Measurements from ENCODE around the gene RFNG. TPM values are rescaled to one million over a fixed set of nuclear protein-coding genes. Genes with fewer than 3 reads are reported as not detected.
A peak's percentile ranks its signal among the peaks of the same experiment; 100 is the strongest.

RFNG gene
- total and polyA plus RNA-seq, 2 of the 13 experiments (the other 11 are each of a cell fraction or from before 2014, with no cell fraction given) = 61.4 to 64.0 TPM

- TF ChIP-seq, protein P1, sequence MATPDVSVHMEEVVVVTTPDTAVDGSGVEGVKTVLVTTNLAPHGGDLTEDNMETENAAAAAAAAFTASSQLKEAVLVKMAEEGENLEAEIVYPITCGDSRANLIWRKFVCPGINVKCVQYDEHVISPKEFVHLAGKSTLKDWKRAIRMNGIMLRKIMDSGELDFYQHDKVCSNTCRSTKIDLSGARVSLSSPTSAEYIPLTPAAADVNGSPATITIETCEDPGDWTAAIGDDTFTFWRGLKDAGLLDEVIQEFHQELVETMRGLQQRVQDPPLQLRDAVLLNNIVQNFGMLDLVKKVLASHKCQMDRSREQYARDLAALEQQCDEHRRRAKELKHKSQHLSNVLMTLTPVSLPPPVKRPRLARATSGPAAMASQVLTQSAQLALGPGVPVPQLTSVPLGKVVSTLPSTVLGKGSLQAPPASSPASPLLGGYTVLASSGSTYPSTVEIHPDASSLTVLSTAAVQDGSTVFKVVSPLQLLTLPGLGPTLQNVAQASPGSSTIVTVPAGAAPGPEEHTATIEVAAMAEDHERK (CRISPR knock-in tag; IDR thresholded peaks at IDR 0.05; ENCODE audit: low read depth) = no peak
- TF ChIP-seq HNRNPUL1 (IDR thresholded peaks at IDR 0.05; ENCODE audit: low read depth, low read length) = no peak
- TF ChIP-seq RCOR2 (CRISPR knock-in tag; IDR thresholded peaks at IDR 0.05) = no peak
- TF ChIP-seq, protein P2, sequence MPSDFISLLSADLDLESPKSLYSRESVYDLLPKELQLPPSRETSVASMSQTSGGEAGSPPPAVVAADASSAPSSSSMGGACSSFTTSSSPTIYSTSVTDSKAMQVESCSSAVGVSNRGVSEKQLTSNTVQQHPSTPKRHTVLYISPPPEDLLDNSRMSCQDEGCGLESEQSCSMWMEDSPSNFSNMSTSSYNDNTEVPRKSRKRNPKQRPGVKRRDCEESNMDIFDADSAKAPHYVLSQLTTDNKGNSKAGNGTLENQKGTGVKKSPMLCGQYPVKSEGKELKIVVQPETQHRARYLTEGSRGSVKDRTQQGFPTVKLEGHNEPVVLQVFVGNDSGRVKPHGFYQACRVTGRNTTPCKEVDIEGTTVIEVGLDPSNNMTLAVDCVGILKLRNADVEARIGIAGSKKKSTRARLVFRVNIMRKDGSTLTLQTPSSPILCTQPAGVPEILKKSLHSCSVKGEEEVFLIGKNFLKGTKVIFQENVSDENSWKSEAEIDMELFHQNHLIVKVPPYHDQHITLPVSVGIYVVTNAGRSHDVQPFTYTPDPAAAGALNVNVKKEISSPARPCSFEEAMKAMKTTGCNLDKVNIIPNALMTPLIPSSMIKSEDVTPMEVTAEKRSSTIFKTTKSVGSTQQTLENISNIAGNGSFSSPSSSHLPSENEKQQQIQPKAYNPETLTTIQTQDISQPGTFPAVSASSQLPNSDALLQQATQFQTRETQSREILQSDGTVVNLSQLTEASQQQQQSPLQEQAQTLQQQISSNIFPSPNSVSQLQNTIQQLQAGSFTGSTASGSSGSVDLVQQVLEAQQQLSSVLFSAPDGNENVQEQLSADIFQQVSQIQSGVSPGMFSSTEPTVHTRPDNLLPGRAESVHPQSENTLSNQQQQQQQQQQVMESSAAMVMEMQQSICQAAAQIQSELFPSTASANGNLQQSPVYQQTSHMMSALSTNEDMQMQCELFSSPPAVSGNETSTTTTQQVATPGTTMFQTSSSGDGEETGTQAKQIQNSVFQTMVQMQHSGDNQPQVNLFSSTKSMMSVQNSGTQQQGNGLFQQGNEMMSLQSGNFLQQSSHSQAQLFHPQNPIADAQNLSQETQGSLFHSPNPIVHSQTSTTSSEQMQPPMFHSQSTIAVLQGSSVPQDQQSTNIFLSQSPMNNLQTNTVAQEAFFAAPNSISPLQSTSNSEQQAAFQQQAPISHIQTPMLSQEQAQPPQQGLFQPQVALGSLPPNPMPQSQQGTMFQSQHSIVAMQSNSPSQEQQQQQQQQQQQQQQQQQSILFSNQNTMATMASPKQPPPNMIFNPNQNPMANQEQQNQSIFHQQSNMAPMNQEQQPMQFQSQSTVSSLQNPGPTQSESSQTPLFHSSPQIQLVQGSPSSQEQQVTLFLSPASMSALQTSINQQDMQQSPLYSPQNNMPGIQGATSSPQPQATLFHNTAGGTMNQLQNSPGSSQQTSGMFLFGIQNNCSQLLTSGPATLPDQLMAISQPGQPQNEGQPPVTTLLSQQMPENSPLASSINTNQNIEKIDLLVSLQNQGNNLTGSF (CRISPR knock-in tag; IDR thresholded peaks at IDR 0.05) = no peak
- TF ChIP-seq, protein P3, sequence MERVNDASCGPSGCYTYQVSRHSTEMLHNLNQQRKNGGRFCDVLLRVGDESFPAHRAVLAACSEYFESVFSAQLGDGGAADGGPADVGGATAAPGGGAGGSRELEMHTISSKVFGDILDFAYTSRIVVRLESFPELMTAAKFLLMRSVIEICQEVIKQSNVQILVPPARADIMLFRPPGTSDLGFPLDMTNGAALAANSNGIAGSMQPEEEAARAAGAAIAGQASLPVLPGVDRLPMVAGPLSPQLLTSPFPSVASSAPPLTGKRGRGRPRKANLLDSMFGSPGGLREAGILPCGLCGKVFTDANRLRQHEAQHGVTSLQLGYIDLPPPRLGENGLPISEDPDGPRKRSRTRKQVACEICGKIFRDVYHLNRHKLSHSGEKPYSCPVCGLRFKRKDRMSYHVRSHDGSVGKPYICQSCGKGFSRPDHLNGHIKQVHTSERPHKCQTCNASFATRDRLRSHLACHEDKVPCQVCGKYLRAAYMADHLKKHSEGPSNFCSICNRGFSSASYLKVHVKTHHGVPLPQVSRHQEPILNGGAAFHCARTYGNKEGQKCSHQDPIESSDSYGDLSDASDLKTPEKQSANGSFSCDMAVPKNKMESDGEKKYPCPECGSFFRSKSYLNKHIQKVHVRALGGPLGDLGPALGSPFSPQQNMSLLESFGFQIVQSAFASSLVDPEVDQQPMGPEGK (CRISPR knock-in tag; IDR thresholded peaks at IDR 0.05) = no peak; the same call in 1 of the 2 replicates
- TF ChIP-seq KDM6A (CRISPR knock-in tag; IDR thresholded peaks at IDR 0.05; ENCODE audit: low read depth) = no peak
- peak; percentile 25; the same call in 1 of the 2 replicates for TF ChIP-seq KDM5A (IDR thresholded peaks at IDR 0.05; ENCODE audit: borderline replicate concordance, low read length)
- no peak for TF ChIP-seq TP53 (CRISPR knock-in tag; conservative IDR thresholded peaks at IDR 0.05)
- no peak for TF ChIP-seq ZNF775 (CRISPR knock-in tag; IDR thresholded peaks at IDR 0.05; ENCODE audit: borderline replicate concordance)
- no peak for TF ChIP-seq SNAPC5 (CRISPR knock-in tag; IDR thresholded peaks at IDR 0.05; ENCODE audit: borderline replicate concordance)
- TF ChIP-seq, protein P4, sequence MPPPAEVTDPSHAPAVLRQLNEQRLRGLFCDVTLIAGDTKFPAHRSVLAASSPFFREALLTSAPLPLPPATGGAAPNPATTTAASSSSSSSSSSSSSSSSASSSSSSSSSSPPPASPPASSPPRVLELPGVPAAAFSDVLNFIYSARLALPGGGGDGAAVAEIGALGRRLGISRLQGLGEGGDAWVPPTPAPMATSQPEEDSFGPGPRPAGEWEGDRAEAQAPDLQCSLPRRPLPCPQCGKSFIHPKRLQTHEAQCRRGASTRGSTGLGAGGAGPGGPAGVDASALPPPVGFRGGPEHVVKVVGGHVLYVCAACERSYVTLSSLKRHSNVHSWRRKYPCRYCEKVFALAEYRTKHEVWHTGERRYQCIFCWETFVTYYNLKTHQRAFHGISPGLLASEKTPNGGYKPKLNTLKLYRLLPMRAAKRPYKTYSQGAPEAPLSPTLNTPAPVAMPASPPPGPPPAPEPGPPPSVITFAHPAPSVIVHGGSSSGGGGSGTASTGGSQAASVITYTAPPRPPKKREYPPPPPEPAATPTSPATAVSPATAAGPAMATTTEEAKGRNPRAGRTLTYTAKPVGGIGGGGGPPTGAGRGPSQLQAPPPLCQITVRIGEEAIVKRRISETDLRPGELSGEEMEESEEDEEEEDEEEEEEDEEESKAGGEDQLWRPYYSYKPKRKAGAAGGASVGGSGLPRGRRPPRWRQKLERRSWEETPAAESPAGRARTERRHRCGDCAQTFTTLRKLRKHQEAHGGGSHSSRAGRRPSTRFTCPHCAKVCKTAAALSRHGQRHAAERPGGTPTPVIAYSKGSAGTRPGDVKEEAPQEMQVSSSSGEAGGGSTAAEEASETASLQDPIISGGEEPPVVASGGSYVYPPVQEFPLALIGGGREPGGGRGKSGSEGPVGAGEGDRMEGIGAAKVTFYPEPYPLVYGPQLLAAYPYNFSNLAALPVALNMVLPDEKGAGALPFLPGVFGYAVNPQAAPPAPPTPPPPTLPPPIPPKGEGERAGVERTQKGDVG (CRISPR knock-in tag; IDR thresholded peaks at IDR 0.05; ENCODE audit: borderline replicate concordance) = no peak
- 0 out of 2 replicates have a peak, but pooled peaks have one; percentile 38 for TF ChIP-seq KLF11 (CRISPR knock-in tag; IDR thresholded peaks at IDR 0.05)
- TF ChIP-seq BRD4 (CRISPR knock-in tag; IDR thresholded peaks at IDR 0.05) = 0 out of 2 replicates have a peak, but pooled peaks have one; percentile 40
- no peak for TF ChIP-seq PITX1 (CRISPR knock-in tag; IDR thresholded peaks at IDR 0.05)
- TF ChIP-seq ZNF713 (CRISPR knock-in tag; IDR thresholded peaks at IDR 0.05) = no peak
- no peak for TF ChIP-seq ZFP36 (IDR thresholded peaks at IDR 0.05; ENCODE audit: borderline replicate concordance, low read depth, low read length, partially characterized antibody)
- no peak for TF ChIP-seq RELA (CRISPR knock-in tag; IDR thresholded peaks at IDR 0.05)
These were observed 13.0 kb upstream of the RFNG start (continued) for GRCh38 chr17:82064433-82065192.
